SIG-M5 (cell line): Measurements from ENCODE around the gene USP35.
"Not testable (repeated sequence)": the region's sequence is repeated elsewhere in the genome, so short reads cannot be mapped to it uniquely, and the experiment has no call there.

Experiments used
- DNase-seq: peaks from one replicate; lab custom pipeline; 2025; lab: John Stamatoyannopoulos, UW

The USP35 gene

DNA sequence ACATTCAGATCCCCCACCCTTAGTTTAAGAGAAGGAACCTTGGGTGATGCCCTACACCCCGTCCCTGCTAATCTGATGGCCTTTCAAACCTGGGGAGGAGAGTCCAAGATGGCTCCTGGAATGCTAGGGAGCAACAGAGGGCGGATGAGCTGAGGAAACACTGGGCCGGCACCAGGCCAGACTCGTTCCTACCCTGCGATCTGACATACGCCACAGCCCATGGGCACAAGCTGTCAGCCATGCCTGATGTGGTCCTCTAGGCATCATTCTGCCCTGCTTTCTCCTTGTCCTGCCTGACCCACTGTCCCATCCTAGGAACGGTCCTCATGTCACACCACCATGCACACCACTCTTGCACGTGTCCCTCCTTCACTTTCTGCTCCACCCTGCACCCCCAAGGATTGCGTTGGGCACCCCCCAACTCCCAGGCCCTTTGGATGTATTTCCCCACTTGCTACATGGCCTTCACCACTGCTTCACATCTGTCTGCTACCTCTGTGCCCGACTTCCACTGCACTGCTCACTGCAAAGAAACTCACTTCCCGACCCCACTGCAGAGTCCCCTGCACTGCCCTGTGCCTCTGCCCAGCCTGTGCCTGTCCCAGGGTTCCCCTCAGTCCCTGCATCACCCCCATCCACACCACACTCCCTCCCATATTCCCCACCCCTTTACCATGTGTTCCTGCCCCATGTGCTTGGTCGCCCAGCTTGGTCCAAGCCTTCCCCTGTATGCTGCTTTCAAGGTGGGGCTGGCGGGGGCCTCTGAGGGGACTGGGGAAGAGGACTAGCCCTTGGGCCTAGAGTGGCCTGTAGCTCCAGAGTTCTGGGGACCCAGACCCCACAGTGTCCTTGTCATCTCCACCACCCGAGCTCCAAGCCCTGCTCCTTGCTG lies 29.2 kb downstream of the USP35 start:
- no peak for DNase-seq

DNA sequence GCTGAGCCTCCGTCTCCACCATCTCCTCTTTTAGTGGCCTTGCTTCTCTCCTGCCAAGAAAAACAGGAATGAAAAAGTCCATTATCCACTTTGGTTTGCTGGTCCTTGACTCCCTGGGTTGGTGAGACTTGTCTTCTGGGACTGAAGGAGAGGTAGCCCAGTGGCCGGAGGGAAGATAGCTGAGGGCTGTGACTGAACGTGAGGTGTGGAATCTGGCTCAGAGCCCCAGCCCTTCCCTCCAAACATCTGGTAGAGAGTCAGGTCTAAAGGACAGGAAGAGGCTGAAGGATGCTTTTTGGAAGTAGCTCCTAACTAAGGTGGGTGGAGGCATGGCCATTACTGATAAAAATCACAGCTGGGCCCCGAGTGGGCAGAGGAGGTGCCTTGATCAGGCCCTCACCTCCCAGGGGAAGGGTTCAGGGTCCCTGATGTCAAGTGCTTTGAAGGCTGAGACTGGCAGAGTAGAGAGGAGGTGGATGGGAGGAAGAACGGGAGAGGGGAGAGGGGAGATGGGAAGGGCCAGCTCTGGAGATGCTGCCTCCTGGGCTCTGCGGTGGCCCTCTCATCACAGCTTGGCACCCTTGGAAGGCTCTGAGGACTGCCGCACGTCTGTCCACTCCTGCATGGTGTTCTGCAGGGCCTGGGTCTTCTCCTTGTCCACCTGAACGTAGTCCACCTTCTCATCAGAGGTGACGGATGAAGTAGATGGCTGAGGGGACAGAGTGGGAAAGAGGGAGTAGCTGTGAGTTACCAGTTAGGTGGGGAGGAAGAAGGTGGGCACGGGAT lies 30.2 kb downstream of the USP35 start:
- DNase-seq: no peak

DNA sequence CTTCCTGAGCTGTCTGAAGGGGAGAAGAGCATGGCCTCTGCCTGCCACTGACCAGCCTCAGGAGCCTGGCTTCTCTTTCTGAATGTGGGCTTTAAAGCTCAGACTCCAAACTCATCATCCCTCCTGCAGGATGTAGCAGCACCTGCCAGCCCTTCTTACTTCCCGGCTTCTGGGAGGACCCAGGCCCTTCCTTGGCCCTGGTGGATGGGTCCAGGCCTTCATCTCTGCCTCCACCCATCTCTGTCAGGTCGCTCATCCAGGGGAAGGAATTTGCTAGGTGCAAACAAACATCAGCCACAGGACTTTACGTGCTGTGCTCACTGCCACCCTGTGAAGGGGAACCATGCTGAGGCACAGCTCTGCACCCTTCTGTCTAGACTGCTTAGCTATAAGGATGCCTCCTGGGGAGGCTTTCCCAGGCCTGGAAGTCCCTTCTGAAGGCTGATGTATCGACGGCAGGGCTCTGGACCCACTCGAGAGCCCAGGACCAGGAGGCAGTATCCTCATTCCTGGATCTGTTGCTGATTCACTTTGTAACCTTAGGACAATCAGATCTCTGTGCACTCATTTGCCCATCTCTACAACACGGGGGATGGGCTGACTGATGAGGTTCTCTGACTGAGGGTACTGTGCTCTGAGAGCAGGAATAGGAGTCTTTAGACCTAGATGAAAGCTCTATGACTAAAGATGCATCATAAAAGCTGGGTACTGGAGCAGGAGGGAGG lies 30.9 kb downstream of the USP35 start:
- DNase-seq: no peak

DNA sequence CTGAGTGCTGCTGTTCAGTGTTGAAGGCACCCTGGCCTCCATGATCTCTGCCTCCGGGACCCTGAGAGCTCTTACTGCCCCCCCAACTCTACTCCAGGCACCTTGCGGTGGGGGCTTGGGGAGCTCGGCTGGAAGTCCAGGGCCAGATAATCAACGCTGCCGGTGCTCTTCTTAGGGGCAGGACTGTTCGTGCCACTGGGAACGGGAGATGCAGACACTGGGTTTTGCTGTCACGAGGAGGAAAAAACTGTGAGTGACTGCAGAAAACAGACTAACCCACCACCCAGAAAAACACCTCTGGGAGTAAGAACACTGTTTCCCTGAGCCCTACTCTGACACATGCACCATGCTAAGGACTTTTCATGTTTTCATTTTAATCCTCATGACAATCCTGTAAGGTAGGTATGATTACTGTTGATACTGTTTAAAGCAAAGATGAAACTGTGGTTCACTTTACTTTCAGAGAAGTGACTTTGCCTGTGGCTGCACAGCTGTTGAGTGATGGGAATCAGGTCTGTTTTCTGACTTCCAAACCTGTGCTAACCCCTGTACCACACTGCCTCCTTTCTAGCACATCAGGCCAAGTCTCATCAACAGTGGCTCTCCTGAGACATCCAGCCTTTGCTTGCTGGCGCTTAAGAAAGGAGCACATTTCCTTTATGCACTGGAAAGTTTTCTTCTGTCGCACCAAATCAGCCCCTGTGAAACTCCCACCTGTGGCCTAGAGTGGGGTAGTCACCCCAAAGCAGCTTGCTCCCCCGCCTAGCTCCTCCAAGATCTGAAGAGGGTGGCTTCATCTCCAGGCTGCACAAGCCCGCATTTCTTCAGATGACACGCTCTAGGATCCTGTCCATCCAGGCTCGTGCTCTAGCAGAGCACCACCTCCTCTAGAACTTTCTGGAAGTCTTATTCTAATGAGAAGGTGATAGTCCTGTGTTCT lies 31.8 kb downstream of the USP35 start:
- DNase-seq: no peak

DNA sequence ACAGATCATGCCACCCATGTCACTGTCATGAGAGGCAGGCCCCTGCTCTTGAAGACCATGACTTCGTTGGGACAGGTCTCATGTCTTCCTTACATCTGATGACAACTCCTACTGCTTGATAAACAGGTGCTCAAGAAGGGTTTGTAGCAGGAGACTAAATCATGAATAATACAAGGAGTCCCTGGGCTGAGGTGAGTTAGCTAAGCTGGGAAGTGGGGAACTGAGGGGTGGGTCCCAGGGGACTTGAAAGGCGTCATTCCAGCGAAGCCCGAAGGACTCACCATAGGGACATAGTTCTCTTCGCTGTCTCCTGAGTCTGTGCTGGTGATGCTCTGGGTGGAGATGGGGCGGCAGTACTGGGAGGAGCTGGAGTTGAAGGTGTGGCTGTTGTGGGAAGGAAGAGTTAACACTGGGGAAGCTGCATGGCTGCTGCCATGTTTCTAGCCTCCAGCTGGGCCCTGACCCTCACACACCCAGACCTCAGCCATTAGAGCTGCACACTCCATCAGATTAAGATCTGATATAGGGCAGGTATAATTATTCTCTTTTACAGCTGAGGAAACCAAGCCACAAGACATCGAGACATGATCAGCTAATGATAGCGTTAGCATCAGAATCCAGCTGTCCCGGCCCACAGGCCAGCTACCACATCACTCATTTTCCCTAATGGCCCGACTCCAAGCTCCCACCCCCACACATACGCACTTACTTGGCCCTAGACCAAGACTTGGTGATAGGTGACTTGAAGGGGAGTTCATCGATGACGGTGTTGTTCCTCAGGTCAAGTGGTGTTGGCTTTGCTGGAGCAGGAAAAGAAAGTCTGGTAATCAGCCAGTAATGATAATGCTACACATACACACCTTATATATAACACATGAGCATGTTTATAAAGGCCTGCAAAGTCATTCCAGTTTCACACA lies 32.9 kb downstream of the USP35 start:
- no peak for DNase-seq

DNA sequence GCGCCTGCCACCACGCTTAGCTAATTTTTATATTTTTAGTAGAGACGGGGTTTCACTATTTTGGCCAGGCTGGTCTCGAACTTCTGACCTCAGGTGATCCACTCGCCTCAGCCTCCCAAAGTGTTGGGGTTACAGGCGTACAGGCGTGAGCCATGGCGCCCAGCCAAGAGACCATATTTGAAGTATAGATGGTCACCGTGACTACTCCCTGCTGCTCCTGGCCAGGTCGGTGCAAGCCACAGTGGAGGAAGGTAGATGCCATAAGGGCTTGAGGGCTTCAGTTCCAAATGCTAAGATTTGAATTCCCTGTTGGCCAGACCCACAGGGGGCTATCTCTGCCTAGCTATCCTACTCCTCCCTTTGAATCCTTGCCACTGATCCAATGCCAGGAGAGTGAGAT lies 34.0 kb downstream of the USP35 start:
- DNase-seq: not testable (repeated sequence)

DNA sequence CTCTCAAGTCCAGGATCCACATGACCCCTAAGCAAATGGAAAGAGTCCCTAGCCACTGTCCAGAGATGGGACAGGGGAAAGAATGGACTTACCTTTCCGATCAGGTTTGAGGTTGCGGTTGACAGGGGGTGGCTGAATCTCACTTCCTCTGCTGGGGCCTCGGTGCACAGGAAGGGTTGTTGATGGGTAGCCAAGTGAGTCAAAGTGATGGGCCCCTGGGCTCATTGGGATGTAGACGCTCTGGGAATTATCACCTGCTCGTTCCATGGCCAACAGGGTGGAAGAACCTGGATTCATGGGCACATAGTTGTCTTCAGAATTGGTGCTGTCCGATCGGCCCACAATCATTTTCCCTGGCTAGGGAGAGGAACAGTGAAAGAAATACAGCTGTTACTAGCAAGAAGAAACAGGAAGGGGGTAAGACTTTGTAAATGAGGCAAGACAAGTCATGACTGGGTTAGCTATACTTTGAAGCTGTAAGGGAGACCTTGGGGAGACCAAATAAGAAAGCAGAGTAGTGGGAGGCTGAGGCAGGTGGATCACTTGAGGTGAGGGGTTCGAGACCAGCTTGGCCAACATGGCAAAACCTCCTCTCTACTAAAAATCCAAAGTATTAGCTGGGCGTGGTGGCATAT lies 34.7 kb downstream of the USP35 start:
- no peak for DNase-seq

DNA sequence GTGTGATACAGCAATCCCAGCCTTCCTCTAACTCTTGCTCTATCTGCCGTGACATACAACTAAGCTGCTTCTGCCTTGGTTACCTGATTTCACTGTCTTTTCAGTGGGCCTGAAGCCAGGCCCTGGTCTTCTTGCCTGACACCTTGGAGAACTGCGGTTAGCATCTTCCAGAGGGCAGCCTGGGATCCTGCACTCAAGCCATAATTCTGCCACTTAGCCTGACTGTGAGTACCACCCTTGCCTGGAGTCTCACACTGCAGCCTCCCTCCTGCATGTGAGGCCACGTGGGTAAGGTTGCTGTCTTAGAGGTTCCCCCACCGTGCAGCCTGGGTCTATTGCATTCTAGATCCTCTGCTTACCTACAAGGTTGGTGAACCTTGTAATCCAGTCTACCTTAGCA lies 35.8 kb downstream of the USP35 start:
- no peak for DNase-seq

DNA sequence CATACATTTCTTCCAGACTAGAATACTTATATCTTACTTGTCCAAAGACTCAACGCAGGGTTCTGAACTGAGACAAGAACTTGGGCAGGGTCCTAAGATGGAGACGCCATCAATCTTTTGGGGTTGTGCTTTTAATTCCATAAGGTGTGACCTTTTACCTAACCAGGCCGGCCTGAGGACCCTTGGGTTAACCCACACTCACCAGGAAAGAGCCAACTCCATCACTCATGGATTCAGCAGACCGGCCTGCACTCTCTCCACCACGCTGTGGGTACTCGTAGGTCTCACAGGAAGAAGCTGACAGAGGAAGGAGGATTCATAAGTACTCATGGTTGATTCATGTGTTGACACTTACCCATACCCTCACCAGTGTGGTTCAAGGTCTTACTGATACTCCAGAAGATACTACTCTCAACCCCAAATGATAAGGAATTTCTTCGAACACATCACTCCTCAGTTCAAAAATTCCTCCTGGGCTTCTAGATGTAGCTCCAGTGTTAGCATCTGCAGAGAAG lies 36.2 kb downstream of the USP35 start:
- no peak for DNase-seq

DNA sequence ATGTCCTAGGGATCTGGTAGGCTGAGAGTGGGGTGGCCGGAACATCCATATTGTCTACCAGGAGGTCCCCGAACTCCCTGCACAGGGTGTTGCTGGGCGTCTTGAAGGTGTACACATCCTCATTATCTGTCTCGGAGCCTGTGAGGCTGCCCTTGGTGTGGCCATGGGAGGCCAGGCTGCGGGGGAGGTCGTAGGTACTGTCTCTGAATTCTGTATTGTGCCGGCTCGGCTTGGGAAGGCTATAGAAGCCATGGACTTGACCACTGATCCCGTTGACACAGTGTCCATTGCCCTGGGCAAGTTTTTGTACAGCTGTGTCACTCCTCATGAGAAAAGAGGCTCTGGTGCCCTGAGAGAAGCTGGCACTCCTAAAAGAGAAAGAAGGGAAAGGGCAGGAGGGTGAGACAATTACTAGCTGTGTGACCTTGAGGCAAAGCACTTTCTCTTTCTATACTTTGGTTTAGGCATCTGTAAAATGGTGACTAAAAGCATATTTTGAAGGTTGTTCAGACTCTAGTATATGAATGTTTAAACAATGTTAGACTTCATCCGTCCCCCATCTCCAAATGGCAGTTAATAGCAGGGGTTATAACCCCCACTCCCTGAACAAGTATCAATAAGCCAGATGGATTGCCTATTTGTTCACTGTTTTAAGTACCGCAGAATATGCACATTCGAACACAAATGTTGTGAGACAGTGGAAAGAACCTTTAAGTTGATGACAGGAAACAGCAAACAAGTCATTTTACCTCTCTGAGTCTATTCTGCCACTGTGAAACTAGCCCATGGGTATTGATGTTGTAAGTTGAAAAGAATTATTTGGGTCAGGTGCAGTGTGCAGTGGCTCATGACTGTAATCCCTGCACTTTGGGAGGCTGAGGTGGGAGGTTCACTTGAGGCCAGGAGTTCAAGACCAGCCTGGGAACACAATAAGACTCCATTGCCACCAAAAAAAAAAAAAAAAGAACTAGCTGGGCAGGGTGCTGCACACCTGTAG lies 38.3 kb downstream of the USP35 start:
- no peak for DNase-seq

DNA sequence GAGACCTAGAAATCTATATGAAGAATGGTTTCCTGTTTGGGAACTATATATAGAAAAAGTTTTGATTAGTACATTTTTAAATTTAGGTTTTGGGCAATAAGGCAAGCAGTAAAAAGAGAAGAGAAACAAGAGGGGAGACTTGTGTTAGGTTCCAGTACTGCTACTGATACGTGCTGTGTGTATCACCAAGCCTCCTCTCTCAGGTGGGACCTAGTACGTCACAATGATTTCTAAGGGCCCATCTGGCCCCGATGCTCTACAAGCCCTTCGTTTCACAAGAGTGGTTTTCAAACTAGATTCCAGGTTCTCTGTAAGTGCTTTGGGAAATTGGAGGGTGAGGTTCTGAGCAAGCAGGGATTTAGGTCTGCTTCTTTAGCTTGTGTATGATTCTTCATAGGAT lies 39.2 kb downstream of the USP35 start:
- DNase-seq: no peak

DNA sequence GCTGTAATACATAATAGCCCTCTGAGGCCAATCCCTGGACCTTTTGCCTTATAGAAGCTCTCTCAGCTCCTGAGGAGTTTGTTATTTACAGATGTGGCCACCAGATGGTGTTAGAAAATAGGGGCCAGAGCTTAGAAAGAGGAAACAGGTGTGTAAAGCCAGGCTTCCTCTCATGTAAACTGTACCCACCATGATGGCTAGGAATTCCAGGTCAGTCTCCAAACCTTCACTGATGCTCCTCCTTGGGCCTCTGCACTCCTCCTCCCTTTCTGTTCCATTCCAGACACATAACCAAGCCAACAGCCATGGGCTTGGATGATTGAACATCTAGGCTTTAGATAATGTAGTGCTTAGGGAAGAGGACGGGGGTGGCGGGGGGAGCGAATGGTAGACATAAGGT lies 39.7 kb downstream of the USP35 start:
- DNase-seq: no peak

DNA sequence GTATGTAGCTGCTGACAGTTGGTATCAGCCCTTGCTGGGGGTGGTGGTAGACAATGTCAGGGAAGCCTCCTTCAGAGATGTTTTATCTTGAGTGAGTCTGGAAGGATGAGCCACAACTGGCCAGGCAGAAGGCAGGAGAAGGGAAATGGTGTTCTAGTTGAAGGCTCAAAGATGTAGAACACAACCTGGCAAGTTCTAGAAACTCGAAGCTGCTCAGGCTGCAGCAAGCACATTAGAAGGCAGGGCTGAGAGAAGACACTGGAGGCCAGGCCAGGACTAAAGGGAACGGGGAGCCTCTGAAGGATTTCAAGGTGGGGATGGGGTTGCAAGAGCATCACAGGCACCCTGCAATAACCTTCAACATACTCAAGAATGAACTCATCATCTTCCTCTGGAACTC lies 40.4 kb downstream of the USP35 start:
- no peak for DNase-seq

DNA sequence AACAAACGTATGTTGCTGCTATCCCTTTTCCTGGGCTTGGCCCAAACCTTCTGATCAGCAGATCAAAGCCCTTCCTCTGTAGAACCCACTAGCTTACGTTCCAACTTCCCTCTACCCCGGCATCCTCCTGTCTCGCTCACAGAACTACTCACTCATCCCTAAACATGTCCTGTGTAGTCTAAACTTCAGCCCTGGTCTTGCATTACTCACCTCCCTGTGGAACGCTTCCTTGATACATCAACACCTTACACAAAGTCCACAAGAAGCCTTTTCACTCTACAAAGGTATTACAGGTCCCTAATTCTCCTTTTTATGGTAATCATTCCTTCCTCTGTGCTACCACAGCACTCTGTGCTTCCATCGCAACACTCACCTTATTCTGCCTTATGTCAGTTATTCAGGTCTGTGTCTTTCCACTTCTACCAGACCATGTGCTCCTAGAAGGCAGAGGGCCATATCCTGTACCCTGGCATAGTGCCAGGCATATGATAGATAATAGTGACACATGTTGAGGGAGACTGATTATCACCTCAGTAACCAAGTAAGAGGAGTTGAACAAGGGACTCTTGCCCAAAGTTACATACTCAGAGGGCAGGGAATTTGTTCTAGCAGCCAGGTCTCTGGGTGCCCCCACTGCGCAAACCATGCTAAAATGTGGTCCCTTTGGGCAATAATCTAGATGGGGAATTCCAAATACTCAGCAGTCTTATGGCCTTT lies 41.6 kb downstream of the USP35 start:
- DNase-seq: no peak

DNA sequence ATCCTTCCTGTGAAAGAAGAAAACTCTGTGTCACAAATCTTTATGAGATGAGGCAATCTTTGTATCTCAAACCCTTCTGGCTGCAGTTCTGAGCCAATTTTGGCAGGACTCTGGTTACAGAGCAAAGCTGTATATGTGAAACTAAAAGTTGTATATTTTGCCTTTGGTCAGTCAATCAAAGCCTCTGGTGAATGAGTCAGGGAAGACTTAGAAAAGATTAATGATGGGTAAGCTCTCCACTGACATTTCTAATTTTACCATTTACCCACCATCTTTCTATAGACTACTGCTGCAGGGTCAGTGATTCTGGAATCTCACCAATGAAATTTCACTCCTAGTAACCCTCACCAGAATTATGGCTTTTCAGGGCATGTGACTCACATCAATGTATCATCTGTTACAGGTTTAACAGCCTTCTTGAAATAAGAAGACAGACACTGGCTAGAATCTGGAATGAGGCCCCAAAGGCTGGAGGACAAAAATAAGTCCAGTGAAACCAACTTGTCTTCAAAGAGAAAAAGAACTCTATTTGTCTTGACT lies 43.3 kb downstream of the USP35 start:
- no peak for DNase-seq

DNA sequence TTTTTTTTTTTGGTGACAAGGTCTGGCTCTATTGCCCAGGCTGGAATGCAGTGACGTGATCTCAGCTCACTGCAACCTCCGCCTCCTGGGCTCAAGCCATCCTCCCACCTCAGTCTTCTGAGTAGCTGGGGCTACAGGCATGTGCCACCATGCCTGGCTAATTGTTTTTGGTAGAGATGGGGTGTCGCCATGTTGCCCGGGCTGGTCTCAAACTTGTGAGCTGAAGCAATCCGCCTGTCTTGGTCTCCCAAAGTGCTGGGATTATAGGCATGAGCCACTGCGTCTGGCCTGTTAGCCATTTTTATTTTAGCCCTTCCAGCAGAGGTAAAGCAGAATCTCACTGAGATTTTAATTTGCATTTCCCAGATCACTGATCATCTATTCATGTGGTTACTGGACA lies 44.3 kb downstream of the USP35 start:
- DNase-seq: not testable (repeated sequence)

DNA sequence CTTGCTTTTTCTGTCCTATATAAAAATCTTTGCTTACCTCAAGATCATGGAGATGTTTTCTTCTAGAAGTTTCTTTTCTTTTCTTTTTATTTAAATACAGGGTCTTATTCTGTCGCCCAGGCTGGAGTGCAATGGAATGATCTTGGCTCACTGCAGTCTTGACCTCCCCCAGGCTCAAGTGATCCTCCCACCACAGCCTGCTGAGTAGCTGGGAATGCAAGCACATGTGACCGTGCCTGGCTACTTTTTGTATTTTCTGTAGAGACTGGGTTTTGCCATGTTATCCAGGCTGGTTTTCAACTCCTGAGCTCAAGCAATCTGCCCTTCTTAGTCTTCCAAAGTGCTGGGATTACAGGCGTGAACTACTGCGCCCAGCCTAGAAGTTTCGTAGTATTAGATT lies 45.3 kb downstream of the USP35 start:
- DNase-seq: no peak
